ENCODE measurements around the gene PDZK1IP1.
"Not testable (repeated sequence)": the region's sequence is repeated elsewhere in the genome, so short reads cannot be mapped to it uniquely, and the experiment has no call there.

The PDZK1IP1 gene

DNA sequence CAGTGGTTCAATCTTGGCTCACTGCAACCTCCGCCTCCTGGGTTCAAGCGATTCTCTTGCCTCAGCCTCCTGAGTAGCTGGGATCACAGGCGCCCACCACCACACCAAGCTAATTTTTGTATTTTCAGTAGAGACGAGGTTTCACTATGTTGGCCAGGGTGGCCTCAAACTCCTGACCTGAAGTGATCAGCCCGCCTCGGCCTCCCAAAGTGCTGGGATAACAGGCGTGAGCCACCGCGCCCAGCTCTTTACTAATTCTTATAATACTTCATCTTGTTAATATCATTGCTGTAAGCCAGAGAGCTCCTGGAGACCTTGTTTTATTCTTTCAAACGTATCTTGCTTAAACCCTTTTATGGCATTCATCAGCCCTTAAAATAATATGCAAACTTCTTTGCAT, 3.7 kb upstream of the PDZK1IP1 start:
- not testable (repeated sequence) for DNase-seq

DNA sequence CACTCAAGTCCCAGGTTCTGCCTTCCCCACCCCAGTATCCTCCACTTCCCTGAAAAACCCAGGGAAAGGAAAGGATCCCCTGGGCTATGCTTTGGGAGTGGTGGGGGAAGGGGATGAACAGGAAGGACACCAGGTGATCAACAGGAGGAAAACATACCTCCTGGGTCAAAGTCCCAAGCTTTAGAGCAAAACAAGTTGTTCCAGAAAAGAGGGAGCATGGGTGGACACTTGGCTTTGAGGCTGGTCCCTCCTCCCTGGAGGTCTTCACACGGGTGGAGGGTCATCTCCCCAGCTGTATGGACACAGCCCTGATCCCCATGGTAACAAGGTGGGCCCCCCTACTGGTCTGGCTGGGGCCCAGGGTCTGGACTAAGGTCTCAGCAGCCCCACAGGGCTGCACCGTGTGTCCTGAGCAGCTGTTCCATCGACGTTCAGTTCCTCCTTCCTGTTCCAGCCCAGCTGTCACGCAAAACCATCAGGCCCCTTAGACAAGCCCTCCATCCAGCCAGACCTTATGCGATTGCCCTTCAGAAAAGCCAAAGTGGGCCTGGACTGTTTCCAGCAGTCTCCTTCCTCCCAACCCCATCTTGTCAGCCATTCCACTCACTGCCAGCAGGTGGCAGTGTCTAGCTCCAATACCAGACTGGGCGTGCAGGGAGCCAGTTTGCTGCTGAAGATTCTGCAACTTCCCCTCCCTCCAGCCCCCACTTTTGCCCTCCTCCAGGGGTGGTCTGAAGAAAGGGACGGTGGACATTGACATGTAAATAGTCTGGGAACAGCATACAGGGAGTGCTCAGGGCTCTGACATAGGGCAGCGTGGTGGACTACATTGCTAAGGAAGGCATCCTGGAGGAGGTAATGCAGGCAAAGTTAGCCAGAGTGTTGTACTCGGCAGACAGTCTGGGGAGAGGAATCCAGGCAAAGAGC, 2.9 kb upstream of the PDZK1IP1 start:
- DNase-seq: peak; percentile 63

DNA sequence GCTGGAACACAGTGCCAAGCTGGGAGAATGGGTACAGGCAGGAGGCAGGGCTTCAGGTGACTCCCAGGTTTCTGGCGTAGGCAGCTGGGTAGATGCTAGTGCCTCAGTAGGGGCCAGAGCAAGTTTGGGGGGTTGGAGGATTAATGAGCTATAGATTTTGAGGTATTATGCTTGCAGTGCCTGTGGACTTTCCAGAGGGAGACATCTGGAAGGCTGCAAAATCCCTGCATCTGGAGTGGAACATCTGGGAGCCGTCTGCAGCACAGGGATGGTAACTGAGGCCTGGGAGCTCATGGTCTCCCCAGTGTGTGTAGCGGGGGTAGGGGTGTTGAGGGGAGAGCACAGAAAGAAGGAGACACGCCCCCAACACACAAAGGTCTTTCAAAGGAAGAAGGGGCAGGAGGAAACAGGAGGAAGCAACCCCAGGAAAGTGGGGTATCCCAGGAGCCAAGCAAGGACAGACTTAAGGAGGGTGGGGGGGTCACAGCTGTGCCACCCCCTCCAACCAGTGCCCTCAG, 2.2 kb upstream of the PDZK1IP1 start:
- no peak for DNase-seq

DNA sequence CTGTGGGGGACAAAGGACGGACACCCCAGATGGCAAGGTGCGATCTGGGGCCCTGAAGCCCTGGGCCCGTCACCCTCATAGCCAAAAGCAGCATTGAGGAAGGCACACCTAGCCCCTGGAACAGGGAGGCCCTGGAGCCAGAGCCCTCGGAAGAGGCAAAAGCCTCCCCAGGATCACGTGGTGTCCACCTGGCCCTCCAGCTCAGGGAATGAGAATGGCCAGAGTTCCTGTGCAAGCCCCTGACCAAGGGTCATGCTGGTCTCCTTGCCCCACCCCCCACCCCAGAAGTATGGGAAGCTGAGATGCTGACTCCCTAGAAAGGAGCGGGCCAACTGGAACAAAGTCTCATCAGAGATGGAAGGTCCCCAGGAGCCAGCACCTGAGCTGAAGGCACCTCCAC, 1.0 kb upstream of the PDZK1IP1 start:
- DNase-seq: no peak

GRCh38 chr1:47190509-47190855, 646 bp upstream of the PDZK1IP1 start:
- no peak for DNase-seq

DNA sequence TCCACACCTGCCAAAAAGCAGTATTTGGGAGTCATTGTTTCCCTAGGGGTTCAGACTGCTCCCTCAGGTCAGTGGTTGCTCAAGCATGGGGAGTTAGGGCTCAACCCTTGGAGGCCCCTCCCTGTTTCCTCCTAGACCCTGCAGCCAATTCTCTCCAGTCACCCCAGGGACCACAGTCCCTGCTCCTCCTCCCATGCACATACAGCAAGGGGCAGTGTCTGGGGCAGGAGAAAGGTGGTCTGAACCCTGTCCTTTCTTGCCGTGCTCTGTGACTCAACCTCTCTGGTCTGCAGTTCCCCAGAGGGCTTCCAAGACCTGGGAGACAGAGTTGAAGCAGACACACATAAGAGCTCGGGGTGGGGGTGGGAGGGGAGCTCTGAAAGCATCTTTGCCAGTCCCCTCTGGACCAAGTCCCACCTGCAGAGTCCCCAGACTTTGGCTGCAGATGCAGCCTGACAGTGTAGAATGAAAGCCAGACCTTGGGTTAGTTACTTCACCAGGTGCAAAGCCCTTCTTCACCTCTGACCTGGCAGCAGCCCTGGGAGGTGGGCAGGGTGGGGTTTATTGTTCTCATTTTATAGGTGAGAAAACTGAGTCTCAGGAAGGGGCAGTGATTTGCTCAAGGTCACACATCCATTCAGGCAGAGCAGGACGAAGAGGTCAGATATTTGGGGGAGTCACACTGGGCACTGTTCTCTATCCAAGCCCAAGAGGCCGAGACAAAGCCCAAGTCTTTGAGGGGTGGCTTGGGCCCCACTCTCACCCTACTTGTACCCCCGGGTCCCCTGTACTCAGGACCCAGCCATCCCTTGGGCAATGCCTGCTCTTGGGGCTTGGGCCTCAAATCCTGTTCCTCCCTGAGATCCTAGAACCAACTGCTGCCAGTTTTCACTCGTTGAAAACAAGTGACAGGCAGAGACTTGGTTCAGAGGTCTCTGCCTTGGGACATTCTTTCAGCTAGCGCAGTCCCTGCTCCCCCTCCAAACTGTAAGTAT, 748 bp downstream of the PDZK1IP1 start:
- no peak for DNase-seq

GRCh38 chr1:47187926-47188250, 1.9 kb downstream of the PDZK1IP1 start:
- no peak for DNase-seq

DNA sequence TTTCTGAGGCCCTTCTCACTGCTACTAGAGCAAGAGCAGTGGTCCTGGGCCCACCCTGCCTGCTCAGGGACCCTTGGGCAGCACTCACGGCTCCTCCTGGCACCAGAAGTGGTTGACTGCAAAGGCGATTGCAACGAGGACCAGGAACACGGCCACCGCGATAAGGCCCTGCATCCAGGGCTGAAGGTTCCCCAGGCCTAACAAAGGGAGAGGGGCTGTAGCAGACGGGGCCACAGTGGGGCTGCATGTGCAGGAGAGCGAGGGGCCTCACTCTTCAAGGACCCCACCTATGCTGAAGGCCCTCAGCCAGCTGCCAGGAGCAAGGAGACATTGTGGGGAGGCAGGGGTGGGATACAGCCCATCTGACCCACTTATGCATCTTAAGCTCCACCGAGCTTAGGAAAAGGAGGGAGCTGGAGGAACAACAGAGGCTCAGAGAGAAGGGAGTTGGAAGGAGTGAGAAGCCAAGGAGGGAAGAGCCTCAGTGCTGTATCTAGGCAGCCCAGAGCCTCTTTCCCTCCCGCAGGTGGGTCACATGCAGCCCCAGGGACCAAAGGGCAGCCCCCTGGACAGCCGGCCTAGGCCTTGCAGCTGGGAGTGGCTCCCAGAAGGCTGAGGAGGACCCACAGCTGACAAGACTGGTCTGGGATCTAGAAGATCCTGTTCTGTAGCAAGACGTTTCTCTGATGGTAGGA, 2.5 kb downstream of the PDZK1IP1 start:
- no peak for DNase-seq

DNA sequence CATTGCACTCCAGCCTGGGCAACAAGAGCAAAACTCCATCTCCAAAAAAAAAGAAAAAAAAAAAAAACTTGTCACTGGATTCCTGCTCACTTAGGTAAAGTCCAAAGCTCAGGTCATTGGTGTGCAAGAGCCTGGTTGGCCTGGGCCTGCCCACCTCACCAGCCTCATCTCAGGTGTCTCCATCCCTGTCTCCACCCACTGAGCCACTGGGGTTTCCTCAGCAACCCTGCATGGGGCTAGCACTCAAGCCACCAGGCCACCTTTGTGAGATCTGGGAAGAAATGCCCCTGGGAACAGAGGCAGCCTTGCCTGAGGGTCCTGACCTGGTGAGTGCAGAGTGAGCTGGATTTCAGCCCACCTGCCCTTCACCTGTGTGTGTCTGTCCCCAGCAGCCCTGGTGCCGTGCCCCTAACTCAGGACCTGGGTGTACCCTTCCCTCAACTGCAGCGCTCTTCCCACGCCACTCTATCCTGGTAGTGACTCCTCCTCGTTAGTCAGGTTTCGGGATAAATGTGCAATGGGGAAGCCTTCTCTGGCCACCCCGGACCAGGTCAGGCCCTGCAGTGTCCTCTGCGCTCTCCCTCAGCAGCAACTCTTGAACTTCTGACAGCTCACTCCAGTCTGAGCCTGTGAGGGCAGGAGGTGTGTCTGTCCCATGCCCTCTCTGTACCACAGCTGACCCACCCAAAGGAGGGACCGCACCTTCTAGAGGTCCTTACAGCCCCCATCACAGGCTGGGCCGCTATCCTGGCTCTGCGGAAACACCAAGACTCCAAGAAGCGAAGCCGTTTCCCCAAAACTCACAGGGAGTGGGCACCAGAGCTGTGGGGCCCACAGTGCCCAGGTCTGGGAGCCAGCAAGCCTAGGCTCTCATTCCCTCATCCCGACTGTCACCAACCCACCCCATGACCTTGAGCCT, 3.3 kb downstream of the PDZK1IP1 start:
- DNase-seq: no peak

DNA sequence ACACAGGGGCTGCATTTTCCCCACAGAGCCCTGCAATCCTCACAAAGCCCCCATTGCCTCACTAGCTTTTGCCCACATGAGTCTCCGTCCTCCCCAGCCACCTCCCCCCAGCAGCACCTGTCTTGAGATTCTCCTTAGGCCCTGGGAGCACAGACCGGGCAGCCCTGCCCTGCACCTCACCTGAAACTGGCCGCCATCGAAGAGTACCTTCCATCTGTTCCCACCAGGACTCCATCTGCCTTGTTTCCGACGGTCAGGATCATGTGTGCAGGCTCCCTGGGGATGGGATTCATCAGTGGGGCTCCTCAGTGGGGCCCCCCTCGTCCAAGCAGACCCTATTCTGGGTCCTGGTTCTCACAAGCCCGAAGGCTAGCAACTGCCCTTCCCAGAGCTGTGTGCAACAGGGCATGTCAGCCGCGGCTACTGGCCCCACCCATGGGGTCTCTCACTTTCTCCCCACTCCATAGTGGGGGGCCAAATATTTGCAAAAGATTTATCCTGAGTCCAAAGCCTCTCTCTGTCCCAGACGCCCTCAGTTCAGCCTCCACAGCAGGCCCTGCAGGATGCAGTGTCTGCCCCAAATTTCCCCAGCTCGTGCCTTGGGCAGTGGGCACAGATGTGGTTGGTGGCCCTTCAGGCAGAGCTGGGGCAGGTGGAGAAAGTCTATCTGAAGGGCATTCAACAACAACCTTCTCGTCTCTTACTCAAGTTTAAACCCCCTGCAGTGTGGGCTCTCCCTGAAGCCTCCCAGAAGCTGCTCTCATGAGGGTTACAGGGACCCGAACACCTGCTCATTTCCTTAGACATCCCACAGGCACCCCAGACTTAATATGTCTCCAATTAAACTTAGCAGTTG, 4.8 kb downstream of the PDZK1IP1 start:
- DNase-seq: no peak

DNA sequence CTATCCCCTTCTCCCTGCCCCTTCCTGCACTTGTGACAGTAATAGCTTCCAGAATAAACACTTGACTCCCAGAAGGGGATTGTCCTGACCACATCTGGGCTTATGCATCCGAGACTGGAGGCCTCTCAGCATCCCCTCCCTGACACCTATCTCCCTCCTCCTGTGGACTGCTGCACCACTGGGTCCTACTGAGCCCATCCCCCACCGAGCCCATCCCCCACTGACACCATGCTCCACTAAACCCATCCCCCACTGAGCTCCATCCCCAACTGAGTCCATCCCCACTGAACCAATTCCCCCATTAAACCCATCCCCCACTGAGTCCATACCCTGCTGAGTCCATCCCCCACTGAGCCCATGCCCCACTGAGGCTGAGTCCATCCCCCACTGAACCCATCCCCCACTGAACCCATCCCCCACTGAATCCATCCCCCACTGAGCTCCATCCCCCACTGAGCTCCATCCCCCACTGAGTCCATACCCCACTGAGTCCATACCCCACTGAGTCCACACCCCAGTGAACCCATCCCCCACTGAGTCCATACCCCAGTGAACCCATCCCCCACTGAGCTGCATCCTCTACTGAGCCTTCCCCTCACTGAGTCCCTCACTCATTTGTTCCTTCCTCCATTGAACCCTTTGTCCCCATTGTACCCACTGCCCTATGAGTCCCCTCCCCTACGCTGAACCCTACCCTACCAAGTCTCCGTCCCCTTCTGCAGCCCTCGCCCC, 5.6 kb downstream of the PDZK1IP1 start:
- DNase-seq: no peak

GRCh38 chr1:47183308-47184089, 6.3 kb downstream of the PDZK1IP1 start:
- DNase-seq: no peak

- no peak for DNase-seq
These were observed 7.1 kb downstream of the PDZK1IP1 start for GRCh38 chr1:47182676-47183235.

DNA sequence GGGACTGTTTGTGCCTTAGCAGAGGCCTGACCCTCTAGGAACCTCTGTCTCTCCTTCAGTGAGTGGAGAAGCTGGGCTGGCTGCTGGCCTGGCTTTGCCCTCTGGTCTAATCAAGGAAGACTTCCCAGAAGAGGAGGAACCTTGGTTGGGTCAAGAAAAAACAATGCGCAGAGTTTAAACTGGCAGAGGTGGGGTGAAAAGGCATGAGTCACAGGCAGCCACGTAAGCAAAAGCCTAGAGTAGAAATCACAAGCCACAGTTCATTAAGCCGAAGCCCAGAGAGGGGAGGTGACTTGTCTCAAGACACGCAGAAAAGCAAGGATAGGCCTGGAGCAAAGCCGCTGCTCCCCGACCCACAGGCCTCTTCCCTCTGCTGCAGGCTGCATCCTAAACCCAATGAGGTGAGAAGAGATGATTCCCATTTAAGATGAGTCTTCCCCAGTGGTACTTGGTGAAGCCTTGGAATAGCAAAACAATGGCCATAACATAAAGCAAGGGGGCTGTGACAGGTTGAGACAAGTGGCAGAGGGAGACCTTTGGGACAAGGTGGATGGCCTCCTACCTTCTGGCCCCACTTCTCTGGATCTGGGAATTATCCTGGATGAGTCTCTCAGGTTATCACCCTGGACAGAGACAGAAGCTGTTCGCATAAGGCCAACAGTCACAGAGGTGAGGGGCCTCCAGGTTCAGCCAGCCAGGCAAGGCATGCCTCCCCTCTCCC, 7.7 kb downstream of the PDZK1IP1 start:
- DNase-seq: no peak

DNA sequence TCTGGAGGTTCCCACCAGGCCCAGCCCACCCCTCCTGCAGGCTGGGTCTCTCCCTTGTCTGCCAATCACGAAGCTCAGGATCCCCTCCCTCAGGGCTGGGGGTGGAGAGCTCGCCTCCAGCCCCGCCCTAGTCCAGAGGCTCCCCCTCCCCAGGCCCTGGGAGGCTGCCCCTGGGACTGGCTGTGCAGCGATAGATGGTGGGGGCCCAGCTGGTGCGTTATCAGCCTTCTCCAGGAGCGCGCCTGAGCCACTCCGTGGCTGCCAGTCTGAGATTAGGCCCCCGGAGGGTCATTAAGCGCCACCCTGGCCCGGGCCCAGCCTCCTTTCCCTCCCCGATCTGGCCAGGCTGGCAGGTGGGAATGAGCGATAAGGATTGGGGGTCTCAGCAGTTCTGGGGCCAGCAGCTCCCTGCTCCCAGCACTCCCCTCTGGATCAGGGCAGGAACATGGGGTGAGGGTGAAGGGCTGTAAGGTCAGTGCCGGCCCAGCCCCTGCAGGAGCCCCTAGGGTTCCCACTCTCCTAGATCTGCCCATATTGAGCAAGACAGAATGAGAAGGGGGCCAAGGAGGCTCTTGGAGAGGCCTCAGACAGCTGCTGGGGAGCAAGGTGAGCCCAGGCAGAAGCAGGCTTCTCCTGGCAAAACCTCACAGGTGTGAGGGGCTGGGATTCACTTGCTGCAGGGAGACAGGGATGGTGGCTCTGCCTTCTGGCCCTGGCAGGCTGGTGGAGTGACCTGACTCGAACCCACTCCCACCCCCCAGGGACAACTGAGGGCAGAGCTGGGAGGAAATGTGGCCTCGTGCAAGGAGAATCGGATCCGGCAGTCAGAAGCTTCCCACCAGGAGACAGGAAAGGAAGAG, 8.5 kb downstream of the PDZK1IP1 start:
- DNase-seq: no peak

- DNase-seq: no peak
These were observed 9.2 kb downstream of the PDZK1IP1 start for GRCh38 chr1:47180603-47181094.

GRCh38 chr1:47179988-47180563, 9.8 kb downstream of the PDZK1IP1 start:
- no peak for DNase-seq
